EL (cell line): Measurements from ENCODE around the gene METTL9.
A peak's percentile ranks its signal among the peaks of the same experiment; 100 is the strongest.
"Not testable (repeated sequence)": the region's sequence is repeated elsewhere in the genome, so short reads cannot be mapped to it uniquely, and the experiment has no call there.

Experiments used
- DNase-seq: peaks from one replicate; pipeline ENCODE4 v3.0.0-alpha.2; 2016

METTL9 gene

DNA sequence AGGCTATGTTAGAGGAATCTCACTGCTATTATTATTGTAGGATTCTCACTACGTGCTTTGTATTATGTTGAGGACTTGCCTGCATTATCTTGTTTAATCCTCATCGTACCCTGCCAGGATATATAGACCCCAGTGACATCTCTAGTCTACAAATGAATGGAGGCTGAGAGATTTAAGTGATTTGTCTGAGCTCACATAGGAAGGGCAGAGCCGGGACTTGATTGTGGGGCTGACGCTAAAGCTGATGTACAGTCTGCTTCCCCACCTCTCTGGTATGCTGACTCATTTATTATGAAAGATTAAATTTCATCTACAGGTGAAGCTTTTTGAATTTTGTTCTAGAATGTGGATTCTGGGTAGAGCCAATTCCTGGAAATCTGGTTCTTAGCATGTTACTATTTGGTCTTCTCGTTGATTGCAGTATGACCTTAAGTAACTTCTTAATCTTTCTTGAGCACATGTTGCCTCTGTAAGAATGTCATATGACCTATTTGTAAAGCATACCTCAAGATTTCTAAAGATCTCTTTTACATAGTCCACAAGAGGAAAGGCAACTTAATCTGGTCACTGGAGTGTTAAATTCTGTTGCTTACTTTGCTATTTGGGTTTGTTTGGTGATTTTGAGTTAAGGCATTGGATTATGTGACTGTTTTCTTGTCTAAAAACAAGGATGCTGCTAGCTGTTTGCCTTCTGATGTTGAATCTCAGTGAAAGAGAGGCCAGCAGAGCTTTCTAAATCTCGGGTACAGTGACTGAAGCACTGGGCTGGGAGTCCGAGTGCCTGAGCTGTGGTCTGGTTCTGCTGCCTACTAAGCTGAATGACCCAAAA is 12.4 kb downstream of the METTL9 start:
- DNase-seq: no peak

GRCh38 chr16:21613361-21613760 is 14.0 kb downstream of the METTL9 start:
- peak; percentile 37 for DNase-seq

DNA sequence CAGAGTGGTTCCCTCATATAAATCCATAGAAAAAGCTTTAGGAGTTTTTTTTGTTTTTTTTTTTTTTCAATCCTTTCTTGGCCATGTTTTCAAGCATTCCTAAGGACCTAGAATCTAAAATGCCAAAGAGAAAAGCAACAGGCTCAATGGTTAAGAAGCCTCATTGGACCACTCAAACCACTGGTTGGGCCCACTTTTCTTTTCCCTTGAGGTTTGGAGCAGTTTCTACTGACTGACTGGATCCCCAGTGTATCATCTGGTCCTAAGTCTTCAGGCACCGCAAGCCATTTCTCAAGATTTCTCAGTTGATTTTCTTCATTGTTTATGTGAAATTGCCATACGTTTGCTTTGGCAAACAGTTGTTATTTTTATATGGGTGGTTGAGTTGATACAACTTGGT is 14.4 kb downstream of the METTL9 start:
- no peak for DNase-seq

GRCh38 chr16:21614896-21615295 is 15.5 kb downstream of the METTL9 start:
- no peak for DNase-seq

DNA sequence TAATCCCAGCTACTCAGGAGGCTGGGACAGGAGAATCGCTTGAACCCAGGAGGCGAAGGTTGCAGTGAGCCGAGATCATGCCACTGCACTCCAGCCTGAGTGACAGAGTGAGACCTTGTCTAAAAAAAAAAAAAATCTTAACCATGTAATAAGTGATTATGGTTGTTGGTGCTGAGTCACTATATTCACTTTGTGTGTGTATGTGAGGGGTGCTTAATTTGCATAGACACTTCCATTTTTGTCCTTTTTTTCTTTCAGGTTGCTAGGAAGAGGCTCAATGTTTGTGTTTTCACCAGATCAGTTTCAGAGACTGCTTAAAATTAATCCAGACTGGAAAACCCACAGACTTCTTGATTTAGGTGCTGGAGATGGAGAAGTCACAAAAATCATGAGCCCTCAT is 18.2 kb downstream of the METTL9 start:
- no peak for DNase-seq

GRCh38 chr16:21618281-21618680 is 18.9 kb downstream of the METTL9 start:
- DNase-seq: no peak

DNA sequence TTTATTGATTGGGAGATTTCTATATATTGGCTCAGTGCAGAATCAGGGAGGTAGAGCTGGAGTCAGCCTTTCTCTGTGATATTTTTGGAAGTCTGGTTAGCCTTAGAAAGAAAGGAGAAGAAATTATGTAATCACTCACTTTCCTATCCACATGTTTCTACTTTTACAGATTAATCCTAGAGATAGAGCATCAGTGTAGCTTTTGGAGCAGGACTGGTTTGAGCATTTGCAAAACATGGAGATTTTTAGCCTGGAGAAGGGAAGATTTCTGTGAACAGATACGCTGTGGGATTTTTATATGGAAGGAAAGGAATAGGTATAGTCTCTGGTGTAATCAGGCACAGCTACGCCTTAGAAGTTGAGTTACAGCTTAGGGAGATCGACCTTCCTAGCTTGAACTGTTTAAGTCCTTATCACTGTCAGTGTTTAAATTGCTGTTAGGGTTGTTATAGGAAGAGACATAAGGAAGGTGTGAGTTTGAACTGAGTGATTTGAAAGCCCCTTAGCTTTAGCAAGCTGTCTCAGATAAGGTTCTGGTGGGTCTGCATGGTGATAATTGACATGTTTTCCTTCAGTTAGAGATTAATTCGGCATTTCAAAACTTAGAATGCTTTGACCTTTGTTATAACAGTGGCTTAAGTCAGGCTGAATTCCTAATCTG is 20.5 kb downstream of the METTL9 start:
- no peak for DNase-seq

GRCh38 chr16:21620592-21620991 is 21.2 kb downstream of the METTL9 start:
- no peak for DNase-seq

GRCh38 chr16:21622545-21622944 is 23.2 kb downstream of the METTL9 start:
- no peak for DNase-seq

DNA sequence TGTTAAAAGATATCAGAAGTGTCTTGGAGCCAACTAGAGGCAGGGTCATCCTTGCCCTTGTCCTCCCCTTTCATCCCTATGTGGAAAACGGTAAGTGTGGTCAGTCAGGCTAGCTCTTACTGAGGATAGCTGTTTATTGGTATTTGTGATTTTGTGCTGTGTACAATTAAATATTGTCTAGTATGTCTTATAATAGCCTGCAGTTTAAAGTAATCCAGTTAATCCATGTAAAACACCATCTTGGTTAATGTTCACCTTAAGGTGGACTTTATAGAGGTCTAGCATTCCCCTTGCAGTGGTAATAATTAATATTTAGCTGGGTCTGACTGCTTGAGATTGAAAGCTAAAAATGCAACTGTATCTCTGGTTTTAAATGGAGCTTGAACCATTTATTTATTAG is 25.6 kb downstream of the METTL9 start:
- DNase-seq: no peak

DNA sequence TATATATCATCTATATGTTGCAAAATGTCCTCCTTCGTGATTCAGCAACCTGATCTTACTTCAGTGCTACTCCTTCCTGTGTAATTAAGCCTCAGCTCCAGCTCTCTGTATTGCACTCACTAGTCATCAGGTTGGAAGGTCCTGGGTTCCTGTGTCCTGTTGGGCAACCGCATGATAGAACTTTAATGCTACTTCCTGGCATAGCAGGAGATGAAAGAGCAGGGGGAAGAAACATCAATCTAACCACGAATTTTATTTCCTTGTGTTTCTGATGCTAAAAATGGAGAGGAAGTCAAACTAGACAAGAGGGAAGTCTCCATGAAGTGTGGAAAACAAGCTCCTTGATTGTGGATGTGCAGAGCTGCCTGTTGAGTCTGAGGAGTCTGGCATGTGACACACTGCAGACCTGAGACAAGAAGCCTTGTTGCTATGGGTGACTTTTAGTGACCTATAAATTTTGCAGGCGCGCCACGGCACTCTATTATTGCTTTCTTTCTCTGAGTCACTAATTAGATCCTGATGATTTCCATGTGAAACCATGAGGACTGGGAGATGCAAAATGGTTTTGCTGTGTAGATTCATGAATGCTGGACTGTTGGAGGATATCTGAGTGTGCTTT is 27.4 kb downstream of the METTL9 start:
- DNase-seq: peak; percentile 90

DNA sequence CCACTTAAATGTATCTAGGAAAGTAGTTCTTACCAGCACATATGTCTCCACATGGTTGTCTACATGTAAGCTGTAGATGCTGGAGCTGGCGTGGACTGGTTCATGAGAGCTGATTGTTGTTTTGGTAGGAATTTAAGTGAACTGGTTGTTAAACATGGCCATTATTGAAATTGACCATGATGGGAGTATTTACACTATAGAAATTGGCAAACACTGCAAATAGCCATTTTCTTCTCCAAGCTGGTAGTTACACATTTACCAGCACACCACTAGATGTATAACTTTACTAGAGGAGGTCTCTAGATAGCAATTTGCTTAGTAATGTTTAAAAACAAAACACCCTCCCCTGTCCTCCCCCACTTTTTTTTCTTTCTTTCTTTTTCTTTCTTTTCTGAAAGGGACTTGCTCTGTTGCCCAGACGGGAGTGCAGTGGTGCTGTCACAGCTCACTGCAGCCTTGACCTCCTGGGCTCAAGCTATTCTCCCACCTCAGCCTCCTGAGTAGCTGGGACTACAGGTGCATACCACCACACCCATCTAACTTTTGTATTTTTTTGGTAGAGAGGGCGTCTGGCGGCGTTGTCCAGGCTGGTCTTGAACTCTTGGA is 28.8 kb downstream of the METTL9 start:
- DNase-seq: peak; percentile 11

DNA sequence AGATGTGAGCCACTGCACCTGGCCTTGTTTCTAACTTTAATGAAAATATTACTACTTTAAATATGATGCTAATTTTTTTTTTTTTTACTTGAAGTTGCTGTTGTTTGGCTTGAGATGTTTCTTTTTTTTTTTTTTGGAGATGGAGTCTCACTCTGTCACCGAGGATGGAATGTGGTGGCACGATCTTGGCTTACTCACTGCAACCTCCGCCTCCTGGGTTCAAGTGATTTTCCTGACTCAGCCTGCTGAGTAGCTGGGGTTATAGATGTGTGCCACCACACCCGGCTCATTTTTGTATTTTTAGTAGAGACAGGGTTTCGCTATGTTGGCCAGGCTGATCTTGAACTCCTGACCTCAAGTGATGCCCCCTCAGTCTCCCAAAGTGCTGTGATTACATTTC is 29.4 kb downstream of the METTL9 start:
- DNase-seq: peak; percentile 83

GRCh38 chr16:21629616-21630539 is 30.5 kb downstream of the METTL9 start:
- DNase-seq: not testable (repeated sequence)

GRCh38 chr16:21630866-21631265 is 31.5 kb downstream of the METTL9 start:
- not testable (repeated sequence) for DNase-seq

DNA sequence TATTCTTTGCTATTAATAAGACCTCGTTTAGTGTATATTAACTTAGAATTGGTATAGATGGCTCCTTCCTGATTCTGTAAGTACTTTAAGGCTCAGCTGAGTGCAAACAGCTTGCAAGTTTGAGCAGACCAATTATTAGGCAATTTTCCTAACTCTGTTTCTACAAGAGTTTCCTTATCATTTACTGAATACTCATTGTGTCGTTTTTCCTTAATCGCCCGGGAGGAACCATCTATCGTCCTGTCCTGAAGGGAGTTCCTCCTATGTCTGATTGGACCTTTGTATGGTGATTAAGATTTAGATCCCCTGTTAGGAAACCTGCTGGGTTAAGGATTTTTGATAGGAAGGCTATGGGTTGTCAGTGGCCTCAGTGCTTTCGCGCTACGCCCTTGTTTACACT is 32.0 kb downstream of the METTL9 start:
- DNase-seq: not testable (repeated sequence)

GRCh38 chr16:21631951-21632575 is 32.7 kb downstream of the METTL9 start:
- not testable (repeated sequence) for DNase-seq

DNA sequence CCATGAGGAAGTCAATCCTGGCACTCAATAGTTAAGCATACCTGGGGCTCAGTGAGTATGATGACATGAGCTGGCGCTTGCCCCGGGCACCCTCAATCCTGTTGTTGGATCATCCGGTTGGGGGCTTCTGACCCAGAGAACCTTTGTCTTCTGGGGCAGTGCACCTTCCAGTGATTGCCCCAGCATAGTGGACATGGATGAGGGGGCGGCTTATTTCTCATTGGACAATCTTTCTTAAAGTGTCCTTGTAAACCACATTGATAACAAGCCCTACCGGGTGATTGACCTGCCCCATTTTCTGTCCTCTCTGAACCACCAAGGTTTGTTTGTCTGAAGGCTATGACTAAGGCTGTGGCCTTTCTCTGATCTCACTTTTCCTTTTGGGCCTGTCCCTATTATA is 34.8 kb downstream of the METTL9 start:
- no peak for DNase-seq

- DNase-seq: not testable (repeated sequence)
Measured at GRCh38 chr16:21635694-21636093, 36.3 kb downstream of the METTL9 start.

DNA sequence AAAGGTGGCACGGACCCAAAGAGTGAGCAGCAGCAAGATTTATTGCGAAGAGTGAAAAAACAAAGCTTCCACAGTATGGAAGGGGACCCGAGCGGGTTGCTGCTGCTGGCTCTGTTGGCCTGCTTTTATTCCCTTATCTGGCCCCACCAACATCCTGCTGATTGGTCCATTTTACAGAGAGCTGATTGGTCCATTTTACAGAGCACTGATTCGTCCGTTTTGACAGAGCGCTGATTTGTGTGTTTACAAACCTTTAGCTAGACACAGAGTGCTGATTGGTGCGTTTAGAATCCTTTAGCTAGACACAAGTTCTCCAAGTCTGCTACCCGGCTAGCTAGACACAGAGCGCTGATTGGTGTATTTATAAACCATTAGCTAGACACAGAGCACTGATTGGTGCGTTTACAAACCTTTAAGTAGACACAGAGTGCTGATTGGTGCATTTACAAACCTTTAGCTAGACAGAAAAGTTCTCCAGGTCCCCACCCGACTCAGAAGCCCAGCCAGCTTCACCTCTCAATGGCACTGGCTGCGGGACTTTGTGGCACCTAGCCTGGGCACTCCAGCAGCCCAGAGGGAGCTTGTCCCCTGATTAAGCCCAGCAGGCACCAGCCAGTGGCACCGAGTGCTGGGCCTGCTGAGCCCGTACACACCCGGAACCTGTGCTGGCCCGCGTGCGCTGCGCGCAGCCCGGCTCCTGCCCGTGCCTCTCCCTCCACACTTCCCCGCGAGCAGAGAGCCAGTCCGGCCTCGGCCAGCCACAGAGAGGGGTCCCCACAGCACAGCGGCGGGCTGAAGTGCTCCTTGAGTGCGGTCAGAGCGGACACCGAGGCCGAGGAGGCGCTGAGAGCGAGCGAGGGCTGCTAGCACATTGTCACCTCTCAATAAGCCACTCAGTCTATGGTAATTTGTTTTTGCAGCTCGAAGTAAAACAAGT is 37.9 kb downstream of the METTL9 start:
- no peak for DNase-seq

DNA sequence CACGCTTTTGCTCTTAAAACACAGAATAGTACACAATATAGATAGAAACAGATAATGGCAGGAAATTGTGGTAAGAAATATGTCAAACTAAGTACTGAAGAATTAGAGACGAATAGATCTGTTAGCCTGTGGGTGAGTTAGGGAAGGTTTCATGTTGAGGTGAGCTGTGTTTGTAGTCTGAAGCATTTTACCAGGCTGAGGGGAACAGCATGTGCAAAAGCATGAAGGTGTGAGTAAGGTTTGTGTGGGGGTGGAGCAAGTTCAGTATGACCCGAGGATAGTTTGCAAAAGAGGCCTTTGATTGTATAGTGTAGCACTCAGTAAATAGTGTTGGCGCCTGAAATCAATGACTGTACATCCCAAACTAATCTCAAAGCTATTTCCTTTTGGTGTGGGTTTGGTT is 39.2 kb downstream of the METTL9 start:
- DNase-seq: peak; percentile 67
